Subcutaneous adipose tissue (tissue), 4 donors: Measurements from ENCODE around the gene SLC4A2. TPM values are rescaled to one million over a fixed set of nuclear protein-coding genes. Genes with fewer than 3 reads are reported as not detected.

Experiments
- CTCF ChIP-seq: fragments of 450-650 bp; IDR thresholded peaks from one replicate; pipeline ENCODE4 v1.5.1; 2016; ENCODE audit warnings: low read depth, mild to moderate bottlenecking, control low read depth, antibody characterized with exemption, moderate library complexity
- total RNA-seq, 4 donors: library from RNA; depleted of rRNA; stranded (reverse); fragments of >200 nt; gene quantifications; one replicate each; pipeline ENCODE4 v1.1.0, GENCODE V29; 2016

The SLC4A2 gene
- total RNA-seq, 4 donors from 2014 or later: 40.1 to 65.0 (median 44.6) TPM

- TF ChIP-seq CTCF: no peak
These were observed 31.1 kb upstream of the SLC4A2 start, which contains the start of gene ABCB8 for GRCh38 chr7:151028131-151028947. ABCB8 (plus strand) TSS chr7:151028450; CDS start chr7:151028516, 66 bp downstream.

- no peak for TF ChIP-seq CTCF
These were observed 30.4 kb upstream of the SLC4A2 start for GRCh38 chr7:151028948-151029501.

GRCh38 chr7:151031011-151031410 is 28.4 kb upstream of the SLC4A2 start:
- no peak for TF ChIP-seq CTCF

- no peak for TF ChIP-seq CTCF
These were observed 26.2 kb upstream of the SLC4A2 start for GRCh38 chr7:151032936-151033863.

GRCh38 chr7:151033864-151034249 is 25.5 kb upstream of the SLC4A2 start:
- no peak for TF ChIP-seq CTCF

- TF ChIP-seq CTCF: no peak
These were observed 24.9 kb upstream of the SLC4A2 start for GRCh38 chr7:151034312-151035025.
